ENCODE measurements around the gene ATG13. TPM values are rescaled to one million over a fixed set of nuclear protein-coding genes. Genes with fewer than 3 reads are reported as not detected.

The ATG13 gene
- total RNA-seq = 60.1 and 78.1 TPM in 2 replicates

DNA sequence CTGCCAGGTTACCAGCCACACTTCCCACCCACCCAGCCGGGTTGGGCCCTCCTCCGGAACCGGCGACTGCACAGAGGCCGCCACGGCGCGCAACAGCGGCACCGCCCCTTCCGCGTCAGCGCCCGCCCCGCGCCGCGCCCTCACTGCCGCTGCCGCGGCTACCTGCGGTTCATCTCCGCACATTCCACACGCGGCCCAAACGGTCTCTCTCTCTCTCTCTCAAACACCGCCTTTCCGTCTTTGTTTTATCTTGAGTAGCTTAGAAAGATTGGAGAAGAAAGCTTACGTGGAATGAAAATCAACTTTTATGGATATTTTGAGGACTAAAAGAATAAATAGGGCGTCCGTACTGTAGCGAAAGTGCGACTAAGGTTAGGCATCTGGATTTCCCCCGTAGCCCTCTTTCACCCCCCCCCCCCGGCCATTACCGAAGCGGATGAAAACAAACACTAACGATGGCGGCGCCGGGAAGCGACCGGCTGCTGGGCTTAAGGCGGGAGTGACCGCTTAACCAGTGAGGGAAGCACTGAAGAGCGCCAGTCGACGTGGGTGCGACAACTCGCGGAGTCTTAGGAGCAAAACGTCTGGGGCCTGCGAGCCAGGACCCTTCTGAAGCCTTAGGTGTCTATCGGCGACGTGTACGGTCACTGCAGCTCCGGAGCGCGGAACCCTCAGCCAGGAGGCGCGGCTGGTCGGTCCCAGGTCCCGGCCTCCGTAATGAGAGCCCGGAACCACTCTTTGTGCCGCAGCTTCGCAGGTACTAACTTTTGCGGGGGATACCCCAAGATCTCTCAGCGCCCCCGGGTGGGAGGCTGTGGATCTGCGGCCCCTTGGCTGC, at the start of gene ATG13, which contains the start of gene HARBI1:
Gene ATG13, plus strand, starts transcription at position 420 of the 838 bp plus-strand sequence. CDS start 26,739 bp downstream, outside the sequence.
Gene HARBI1, minus strand, starts transcription at position 94 of the 838 bp plus-strand sequence. CDS start 990 bp downstream, outside the sequence.

DNA sequence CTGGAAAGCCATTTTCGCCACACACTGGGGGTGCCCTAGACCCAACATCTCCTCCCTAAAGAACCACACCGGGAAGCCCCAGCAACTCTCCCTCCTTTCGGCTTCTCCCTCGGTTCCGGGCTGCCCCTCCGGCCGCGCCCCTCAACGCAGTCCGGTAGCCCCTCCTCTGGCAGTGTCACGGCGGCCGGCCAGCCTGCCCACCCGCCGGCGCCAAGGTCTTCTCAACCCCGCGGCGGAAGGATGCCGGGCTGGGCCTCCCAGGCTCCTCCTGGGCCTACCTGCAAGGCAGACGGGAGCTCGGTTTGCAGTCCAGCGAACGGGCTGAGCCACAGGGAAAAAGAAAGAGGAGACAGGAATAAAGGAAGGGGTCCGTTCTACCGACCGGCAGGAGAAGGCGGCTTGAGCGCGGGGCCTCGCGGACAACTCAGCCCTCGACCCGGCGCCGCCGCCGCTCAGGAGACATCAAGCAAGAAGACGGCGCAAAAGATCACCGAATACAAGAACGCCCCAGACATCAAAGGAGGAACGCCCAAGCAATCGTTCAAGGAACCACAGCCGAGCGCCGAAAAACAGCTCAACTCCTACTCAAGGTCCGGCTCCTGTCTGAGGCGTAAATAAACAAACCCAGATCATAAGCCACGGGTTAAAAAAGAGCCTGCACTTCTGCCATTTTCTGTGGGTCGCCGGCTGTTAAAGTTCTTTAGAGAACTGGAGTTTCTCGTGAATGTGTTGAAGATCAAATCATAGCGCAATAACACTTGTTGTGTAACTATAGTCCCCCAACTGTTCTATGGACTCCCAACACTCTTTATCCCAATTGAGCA, 23.6 kb upstream of the ATG13 start, which contains the start of gene AMBRA1:
Gene AMBRA1, minus strand, starts transcription at position 474 of the 824 bp plus-strand sequence. CDS start 45,643 bp downstream, outside the sequence.

DNA sequence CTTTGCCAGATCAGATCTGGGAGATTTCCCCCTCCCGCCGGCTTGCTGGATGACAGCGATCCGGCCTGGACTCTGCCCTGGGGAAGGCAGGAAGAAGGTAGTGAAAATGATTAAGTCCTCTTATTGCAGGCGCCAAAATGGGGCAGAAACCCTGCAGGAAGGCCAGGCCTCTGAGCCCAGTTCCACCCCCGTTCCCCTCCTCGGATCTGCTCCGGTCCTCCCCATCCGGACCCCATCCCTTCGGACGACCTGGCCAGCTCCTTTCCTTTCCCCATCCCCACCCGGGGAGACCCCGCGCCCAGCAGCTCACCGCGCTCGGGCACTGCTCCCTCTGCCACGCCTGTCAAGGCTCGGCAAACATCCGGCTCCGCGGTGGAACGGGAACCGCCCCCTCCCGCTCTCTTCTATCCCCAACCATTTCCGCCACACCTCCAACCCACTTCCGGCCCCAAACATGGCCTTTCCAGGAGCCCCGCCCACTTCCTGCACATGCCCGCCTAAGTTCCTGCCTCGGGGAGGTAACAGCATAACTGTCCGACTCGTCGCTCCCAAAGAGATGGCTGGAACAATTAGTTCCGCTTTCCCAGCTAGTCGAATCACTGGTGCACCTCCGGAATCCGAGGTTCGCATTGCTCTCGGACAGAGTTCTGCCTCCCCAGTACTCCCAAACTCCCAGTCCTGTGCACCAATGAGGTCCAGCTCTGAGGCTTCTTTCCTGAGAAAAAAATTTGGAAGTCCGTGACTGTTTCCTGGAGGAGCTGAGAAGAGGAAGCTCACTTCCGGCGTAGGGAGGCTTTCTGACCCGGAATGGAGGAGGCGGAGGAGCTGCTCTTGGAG, 83.1 kb downstream of the ATG13 start, which contains the start of the genes ARHGAP1 and ZNF408:
Gene ARHGAP1, minus strand, starts transcription at position 379 of the 837 bp plus-strand sequence. CDS start 4,512 bp downstream, outside the sequence.
Gene ZNF408, plus strand, starts transcription at position 791 of the 837 bp plus-strand sequence. Its CDS starts 17 bp downstream, at position 808.

DNA sequence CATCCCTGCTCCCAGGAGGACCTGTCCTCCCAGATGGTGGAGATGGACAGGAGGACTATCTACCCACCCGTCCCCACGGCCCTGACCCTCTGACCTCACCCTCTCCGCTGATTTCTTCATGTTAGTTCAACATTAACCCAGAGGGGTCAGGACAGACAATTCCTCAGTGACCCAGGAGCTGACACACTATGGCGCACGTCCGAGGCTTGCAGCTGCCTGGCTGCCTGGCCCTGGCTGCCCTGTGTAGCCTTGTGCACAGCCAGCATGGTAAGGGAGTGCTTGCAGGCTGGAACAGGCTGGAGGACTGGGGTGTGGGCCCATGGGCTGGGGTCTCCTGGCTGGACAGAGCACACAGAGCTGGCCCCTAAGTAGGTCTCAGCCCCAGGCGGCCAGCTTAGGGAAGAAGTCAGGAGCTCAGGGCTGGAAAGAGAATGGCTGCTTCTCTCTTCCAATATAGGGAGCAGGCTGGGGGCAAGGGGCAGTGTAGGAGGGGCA, 101.7 kb downstream of the ATG13 start, which contains the start of gene F2:
Gene F2, plus strand, starts transcription at position 166 of the 495 bp plus-strand sequence. Its CDS starts 23 bp downstream, at position 189.

Other genes with a start within 250 kb of the ATG13 start
- 27.6 and 49.5 TPM in 2 replicates for gene MDK, start 235.9 kb upstream of the ATG13 start, total RNA-seq
- gene CHRM4, start 225.8 kb upstream of the ATG13 start, total RNA-seq = not detected in 2 replicates
- gene AMBRA1, start 23.5 kb upstream of the ATG13 start, total RNA-seq = 26.0 and 30.8 TPM in 2 replicates
- gene HARBI1, start 326 bp upstream of the ATG13 start, total RNA-seq = 5.4 and 6.2 TPM in 2 replicates
- 31.2 and 43.2 TPM in 2 replicates for gene ARHGAP1, start 83.1 kb downstream of the ATG13 start, total RNA-seq
- gene ZNF408, start 83.5 kb downstream of the ATG13 start, total RNA-seq = 7.1 and 10.5 TPM in 2 replicates
- 0.12 TPM in 1 of 2 replicates, not detected in the other for gene F2, start 101.7 kb downstream of the ATG13 start, total RNA-seq
- 94.5 and 135 TPM in 2 replicates for gene CKAP5, start 228.7 kb downstream of the ATG13 start, total RNA-seq